Measurements from ENCODE around the gene LMBRD2. TPM values are rescaled to one million over a fixed set of nuclear protein-coding genes. Genes with fewer than 3 reads are reported as not detected.
A peak's percentile ranks its signal among the peaks of the same experiment; 100 is the strongest.

The LMBRD2 gene
- polyA plus RNA-seq, 3 donors: 2.1 to 6.4 (median 2.3) TPM

DNA sequence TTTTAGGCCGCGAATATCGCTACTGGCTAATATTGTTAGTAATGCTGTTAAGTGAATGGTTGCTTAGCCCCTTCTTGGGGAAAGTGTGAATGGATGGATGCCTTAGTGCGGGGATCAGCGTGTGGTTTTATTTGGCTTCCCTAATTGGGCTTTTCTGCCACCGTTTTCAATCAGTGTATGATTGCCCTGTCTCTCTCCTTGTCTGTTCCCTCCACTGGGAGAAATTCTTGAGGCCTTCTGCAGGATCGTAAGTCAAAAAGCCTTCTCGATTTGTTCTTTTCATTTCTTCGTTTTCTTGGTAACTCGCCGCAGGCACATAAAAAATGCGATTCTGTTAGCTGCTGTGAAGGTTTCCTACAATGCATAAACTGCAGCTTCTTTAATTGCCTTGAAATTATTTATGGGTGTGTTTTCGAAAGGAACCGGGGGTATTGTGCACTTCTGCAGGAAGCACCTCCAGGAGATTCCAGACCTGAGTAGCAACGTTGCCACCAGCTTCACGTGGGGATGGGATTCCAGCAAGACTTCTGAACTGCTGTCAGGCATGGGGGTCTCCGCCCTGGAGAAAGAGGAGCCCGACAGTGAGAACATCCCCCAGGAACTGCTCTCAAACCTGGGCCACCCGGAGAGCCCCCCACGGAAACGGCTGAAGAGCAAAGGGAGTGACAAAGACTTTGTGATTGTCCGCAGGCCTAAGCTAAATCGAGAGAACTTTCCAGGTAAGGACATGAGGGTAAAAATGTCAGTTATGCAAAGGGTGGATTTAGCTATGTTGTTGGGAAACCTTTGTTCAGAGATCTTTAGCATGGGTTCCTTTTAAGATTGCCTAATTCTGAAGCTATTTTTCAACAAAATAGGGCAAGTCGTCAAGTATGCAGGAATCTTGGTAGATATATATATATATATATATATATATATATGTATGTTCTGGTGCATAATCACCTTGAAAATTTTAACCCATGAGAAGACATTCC is 924 bp upstream of the LMBRD2 start:
- no peaks in the 10 kb centered on the region for H3K9me3 Mint-ChIP-seq
- Histone ChIP-seq H2AFZ (ENCODE audit: insufficient read depth, low read depth, low read length, poor library complexity, severe bottlenecking) (peak overlapping the region; percentile 99), H3K4me1 (ENCODE audit: control insufficient read depth in 1 of 2, insufficient read depth in 2 of 2, low read length in 2 of 2) (peaks cover 23 to 35% of the 10 kb centered on the region in 2 donors), H3K36me3 (replicated peaks in 1 of 2; ENCODE audit: control insufficient read depth in 1 of 2, insufficient read depth in 2 of 2, low read length in 2 of 2) (peaks cover 9 to 39% of the 10 kb centered on the region in 2 donors), H3K9ac (ENCODE audit: insufficient read depth, low read length, poor library complexity, severe bottlenecking) (peak overlapping the region; percentile 89), H3K4me3 (replicated peaks in 1 of 3; ENCODE audit: low read depth in 2 of 3, low read length in 3 of 3) (peak overlapping the region; percentile 88 to 100 (median 92)), H4K20me1 (ENCODE audit: insufficient read depth, low read length) (no peaks in the 10 kb centered on the region), H3K27ac (ENCODE audit: low read depth in 1 of 2, low read length in 2 of 2) (peak overlapping the region in 1 of 2 donors; percentile 86), H3K79me2 (ENCODE audit: insufficient read depth, low read length) (peaks cover 85% of the 10 kb centered on the region), H3K27me3 (ENCODE audit: control insufficient read depth in 2 of 2, insufficient read depth in 2 of 2, low read length in 2 of 2) (no peaks in the 10 kb centered on the region), H3K9me3 (replicated peaks in 1 of 2; ENCODE audit: control insufficient read depth in 1 of 2, insufficient read depth in 1 of 2, low read length in 2 of 2) (no peaks in the 10 kb centered on the region), H3K4me2 (replicated peaks; ENCODE audit: extremely low read depth, low read length, poor library complexity, severe bottlenecking) (peak overlapping the region; percentile 85)
- peak overlapping the region in 6 of 7 donors; percentile 69 to 93 (median 82) for H3K27ac Mint-ChIP-seq
- peaks cover 42% of the 10 kb centered on the region for H3K4me1 Mint-ChIP-seq
- TF ChIP-seq, protein P1, sequence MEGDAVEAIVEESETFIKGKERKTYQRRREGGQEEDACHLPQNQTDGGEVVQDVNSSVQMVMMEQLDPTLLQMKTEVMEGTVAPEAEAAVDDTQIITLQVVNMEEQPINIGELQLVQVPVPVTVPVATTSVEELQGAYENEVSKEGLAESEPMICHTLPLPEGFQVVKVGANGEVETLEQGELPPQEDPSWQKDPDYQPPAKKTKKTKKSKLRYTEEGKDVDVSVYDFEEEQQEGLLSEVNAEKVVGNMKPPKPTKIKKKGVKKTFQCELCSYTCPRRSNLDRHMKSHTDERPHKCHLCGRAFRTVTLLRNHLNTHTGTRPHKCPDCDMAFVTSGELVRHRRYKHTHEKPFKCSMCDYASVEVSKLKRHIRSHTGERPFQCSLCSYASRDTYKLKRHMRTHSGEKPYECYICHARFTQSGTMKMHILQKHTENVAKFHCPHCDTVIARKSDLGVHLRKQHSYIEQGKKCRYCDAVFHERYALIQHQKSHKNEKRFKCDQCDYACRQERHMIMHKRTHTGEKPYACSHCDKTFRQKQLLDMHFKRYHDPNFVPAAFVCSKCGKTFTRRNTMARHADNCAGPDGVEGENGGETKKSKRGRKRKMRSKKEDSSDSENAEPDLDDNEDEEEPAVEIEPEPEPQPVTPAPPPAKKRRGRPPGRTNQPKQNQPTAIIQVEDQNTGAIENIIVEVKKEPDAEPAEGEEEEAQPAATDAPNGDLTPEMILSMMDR (IDR thresholded peaks at IDR 0.05): no peak
- WGBS (ENCODE audit: insufficient coverage): 14% methylated on average over 18 of the region's 24 CpGs
- intact Hi-C loops (cut with micrococcal nuclease): loop anchor here (5.0 kb wide), 2 partner anchors 90 to 1235 kb away; partner anchors contain the start of genes NADK2 (in 2 of the 2), BRIX1 (in 1 of the 2) and RAD1 (in 1 of the 2)
- H3K27me3 Mint-ChIP-seq (ENCODE audit: low read depth in 3 of 3): no peaks in the 10 kb centered on the region
- peaks cover 26 to 34% of the 10 kb centered on the region in 2 donors for H3K36me3 Mint-ChIP-seq
- DNase-seq: no peak
- H3K4me3 Mint-ChIP-seq: peak overlapping the region; percentile 93 to 96

DNA sequence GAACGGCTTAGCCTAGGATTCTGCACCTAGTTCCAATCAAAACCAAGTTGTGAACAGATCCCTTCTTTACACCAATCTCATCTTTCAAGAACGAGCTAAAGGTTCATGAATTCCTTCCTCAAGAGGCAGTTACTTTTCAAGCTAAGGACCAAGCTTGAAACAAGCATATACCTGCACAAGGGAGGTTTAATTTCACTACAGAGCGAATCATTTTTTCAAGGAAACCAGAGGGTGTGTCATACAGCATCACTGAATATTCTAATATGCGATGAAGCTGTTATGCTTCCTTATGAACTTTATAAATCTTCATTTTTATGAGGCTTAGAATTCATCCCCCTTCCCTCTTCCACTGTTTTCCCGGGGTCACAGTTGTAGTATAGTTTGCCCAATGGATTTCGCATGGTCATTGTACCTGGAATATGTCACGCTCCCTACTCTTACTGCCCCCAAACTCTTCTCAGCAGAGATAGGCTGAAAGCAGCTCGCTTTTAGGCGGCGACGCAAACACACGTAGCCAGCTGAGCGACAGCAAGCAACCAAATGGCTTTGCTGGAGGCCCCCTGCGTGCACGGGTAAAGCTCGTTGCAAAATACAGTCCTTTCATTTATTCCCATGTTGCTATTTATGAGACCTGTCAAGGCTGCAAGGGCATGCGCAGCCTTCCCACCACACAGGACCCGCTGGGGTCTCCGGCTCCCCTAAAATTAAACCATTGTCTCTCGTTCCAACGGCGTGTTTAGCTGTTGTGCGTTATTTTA is 832 bp downstream of the LMBRD2 start:
- Histone ChIP-seq H3K4me2 (replicated peaks; ENCODE audit: extremely low read depth, low read length, poor library complexity, severe bottlenecking) (peak overlapping the region; percentile 85), H3K9me3 (replicated peaks in 1 of 2; ENCODE audit: control insufficient read depth in 1 of 2, insufficient read depth in 1 of 2, low read length in 2 of 2) (no peaks in the 10 kb centered on the region), H4K20me1 (ENCODE audit: insufficient read depth, low read length) (peaks cover 4% of the 10 kb centered on the region), H3K4me1 (ENCODE audit: control insufficient read depth in 1 of 2, insufficient read depth in 2 of 2, low read length in 2 of 2) (peaks cover 19 to 29% of the 10 kb centered on the region in 2 donors), H2AFZ (ENCODE audit: insufficient read depth, low read depth, low read length, poor library complexity, severe bottlenecking) (peak overlapping the region; percentile 99), H3K9ac (ENCODE audit: insufficient read depth, low read length, poor library complexity, severe bottlenecking) (peak overlapping the region; percentile 89), H3K79me2 (ENCODE audit: insufficient read depth, low read length) (peaks cover 93% of the 10 kb centered on the region), H3K27ac (ENCODE audit: low read depth in 1 of 2, low read length in 2 of 2) (peak overlapping the region; percentile 46 to 86), H3K27me3 (ENCODE audit: control insufficient read depth in 2 of 2, insufficient read depth in 2 of 2, low read length in 2 of 2) (no peaks in the 10 kb centered on the region), H3K4me3 (replicated peaks in 1 of 3; ENCODE audit: low read depth in 2 of 3, low read length in 3 of 3) (peak overlapping the region; percentile 88 to 100 (median 92)), H3K36me3 (replicated peaks in 1 of 2; ENCODE audit: control insufficient read depth in 1 of 2, insufficient read depth in 2 of 2, low read length in 2 of 2) (peaks cover 9 to 27% of the 10 kb centered on the region in 2 donors)
- peak overlapping the region; percentile 85 to 94 (median 91) for H3K27ac Mint-ChIP-seq
- 3% methylated on average over 9 of the region's 23 CpGs for WGBS (ENCODE audit: insufficient coverage)
- peaks cover 34% of the 10 kb centered on the region for H3K4me1 Mint-ChIP-seq
- TF ChIP-seq, protein P1 (IDR thresholded peaks at IDR 0.05): no peak
- intact Hi-C loops (cut with micrococcal nuclease): loop anchor here (5.0 kb wide), 2 partner anchors 91 to 1234 kb away; partner anchors contain the start of genes NADK2 (in 2 of the 2), BRIX1 (in 1 of the 2) and RAD1 (in 1 of the 2)
- no peaks in the 10 kb centered on the region for H3K27me3 Mint-ChIP-seq (ENCODE audit: low read depth in 3 of 3)
- no peaks in the 10 kb centered on the region for H3K9me3 Mint-ChIP-seq
- peak in 2 of 3 donors; percentile 7 to 13 for DNase-seq
- peaks cover 21% of the 10 kb centered on the region in 2 donors for H3K36me3 Mint-ChIP-seq
- peak overlapping the region; percentile 93 to 96 for H3K4me3 Mint-ChIP-seq
